Measurements from ENCODE around the gene RPS26. TPM values are rescaled to one million over a fixed set of nuclear protein-coding genes. Genes with fewer than 3 reads are reported as not detected.

RPS26 gene
- total RNA-seq, 4 donors from 2014 or later, result 564 to 1,937 (median 779) TPM

DNA sequence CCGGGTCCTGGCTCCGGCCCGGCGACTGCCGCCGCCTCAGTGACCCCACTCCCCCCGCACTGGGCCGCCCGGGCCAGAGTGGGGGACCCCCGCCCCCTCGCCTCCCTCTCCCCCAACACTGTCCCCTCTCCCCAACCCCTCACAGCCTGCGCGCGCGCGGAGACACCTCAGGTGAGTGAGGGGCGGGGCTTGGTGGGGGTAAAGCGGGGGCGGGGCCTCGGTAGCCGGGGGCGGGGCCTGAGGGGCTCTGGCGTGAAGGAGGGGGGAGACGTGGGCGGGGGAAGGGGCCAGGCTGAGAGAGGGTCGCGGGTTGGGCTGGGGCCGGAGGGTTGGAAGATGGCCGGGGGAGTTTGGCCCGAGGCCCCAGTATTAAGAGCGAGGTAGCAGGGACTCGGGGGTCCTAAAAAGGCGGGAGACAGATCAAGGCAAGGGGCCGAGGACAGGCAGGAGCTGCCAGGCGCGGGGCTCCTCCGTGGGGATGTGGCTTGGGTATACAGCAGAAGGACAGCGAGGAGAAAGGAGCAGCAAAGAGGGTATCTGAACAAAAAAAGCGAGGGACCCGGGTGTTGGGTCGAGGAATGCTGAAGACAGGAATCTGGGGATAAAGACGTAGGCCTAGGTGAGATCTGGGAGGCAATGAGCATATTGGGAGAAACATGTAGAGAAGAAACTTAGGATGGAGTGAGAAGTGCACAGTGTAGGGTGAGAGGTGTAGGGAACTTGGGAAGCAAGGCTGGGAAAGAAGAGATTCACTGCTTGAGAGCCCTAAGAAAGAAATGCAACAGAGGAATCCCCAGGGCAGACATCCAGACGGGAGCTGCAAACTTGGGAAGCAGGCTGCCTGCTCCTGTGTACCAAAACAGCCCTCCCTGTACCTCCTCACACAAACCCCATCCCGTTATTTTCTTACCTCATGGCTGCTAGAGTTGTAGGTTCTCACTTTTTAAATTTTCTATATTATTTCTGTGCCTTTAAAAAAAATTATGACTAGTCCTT, 33.9 kb upstream of the RPS26 start:
- H3K4me1 ChIP-seq, result peaks cover 0 to 22% (median 0%) of the 10 kb centered on the region in 4 donors

GRCh38 chr12:56010111-56010570, 31.6 kb upstream of the RPS26 start:
- H3K27me3 ChIP-seq, result no peaks in the 10 kb centered on the region
- no peaks in the 10 kb centered on the region for H3K36me3 ChIP-seq
- H3K27ac ChIP-seq, result peak overlapping the region in 2 of 4 donors; percentile 30 to 63
- DNase-seq, result peak in 1 of 3 donors; percentile 58
- peaks cover 0 to 40% (median 0%) of the 10 kb centered on the region in 4 donors for H3K4me1 ChIP-seq
- TF ChIP-seq POLR2A (IDR thresholded peaks at IDR 0.05), result no peak
- no peak for TF ChIP-seq CTCF (IDR thresholded peaks at IDR 0.05)
- no peaks in the 10 kb centered on the region for H3K9me3 ChIP-seq
- H3K4me3 ChIP-seq, result no peak overlapping the region

More for the DNA sequence above, 33.9 kb upstream of the RPS26 start:
- Histone ChIP-seq H3K27ac (peak overlapping the region; percentile 85 to 94 (median 91)), H3K4me3 (peak overlapping the region; percentile 84 to 94 (median 88)), H3K36me3 (peaks cover 0 to 9% (median 0%) of the 10 kb centered on the region in 3 donors), H3K27me3 (no peaks in the 10 kb centered on the region), H3K9me3 (no peaks in the 10 kb centered on the region)
- DNase-seq, result peak; percentile 79 to 85 (median 79)
- TF ChIP-seq CTCF (IDR thresholded peaks at IDR 0.05) (no peak), POLR2A (IDR thresholded peaks at IDR 0.05) (no peak)

DNA sequence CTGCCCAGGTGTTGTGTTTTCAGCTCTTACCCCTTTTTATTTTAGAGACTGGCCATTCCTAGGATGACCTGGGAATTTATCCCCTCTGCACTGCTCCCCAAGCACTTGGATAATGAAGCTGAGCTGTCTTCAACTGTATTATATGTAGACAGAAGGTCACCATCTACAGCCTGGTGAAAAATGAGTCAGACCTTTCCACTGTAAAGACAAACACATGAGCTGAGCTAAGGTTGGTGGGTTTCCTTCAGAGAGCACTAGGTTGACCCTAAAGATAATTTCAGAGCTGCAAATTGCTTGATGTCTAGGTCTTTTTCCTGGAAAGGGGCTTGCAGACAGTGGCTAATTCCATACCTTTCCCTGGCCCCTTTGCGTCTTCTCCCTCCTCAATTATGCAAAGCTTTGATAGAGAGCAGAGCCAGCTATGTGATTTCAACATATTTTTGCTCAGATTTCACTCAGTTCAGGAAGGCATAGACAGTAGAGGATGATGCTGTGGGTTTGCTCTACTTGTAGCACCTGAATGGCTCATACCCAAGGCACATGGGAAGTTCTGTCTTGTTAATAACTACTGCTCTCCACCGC, 30.1 kb upstream of the RPS26 start:
- peaks cover 0 to 43% (median 0%) of the 10 kb centered on the region in 4 donors for H3K4me1 ChIP-seq

GRCh38 chr12:56013482-56013881, 28.2 kb upstream of the RPS26 start:
- Histone ChIP-seq H3K27ac (peak overlapping the region in 2 of 4 donors; percentile 10 to 35), H3K9me3 (no peaks in the 10 kb centered on the region), H3K36me3 (no peaks in the 10 kb centered on the region), H3K4me3 (no peak overlapping the region), H3K27me3 (no peaks in the 10 kb centered on the region), H3K4me1 (peaks cover 0 to 32% (median 0%) of the 10 kb centered on the region in 4 donors)
- TF ChIP-seq CTCF (IDR thresholded peaks at IDR 0.05) (no peak), POLR2A (IDR thresholded peaks at IDR 0.05) (no peak)
- DNase-seq, result no peak

More for the DNA sequence above, 30.1 kb upstream of the RPS26 start:
- DNase-seq, result no peak
- no peaks in the 10 kb centered on the region for H3K27me3 ChIP-seq
- no peak overlapping the region for H3K27ac ChIP-seq
- H3K4me3 ChIP-seq, result no peak overlapping the region
- TF ChIP-seq CTCF (IDR thresholded peaks at IDR 0.05) (no peak), POLR2A (IDR thresholded peaks at IDR 0.05) (no peak)
- no peaks in the 10 kb centered on the region for H3K36me3 ChIP-seq
- no peaks in the 10 kb centered on the region for H3K9me3 ChIP-seq

DNA sequence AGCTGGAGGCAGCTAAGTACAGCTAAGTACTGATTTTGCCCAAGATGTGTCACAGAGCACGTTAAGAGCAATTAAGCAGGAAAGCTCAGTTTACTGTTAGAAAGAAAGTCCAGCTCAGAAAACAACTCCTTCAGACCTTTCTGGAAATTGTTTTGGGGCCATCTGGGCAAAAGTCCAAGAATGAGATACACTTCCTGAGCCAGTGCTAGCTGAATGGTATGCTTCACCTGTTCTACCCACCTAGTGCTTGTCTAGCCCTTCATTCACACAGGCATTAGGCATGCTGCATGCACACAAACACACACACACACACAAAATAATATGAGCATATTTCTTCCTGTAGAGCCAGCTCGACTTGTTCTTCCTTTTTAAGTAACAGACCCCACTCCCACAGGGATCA, 27.5 kb upstream of the RPS26 start:
- Histone ChIP-seq H3K4me3 (no peak overlapping the region), H3K27ac (no peak overlapping the region), H3K9me3 (no peaks in the 10 kb centered on the region), H3K4me1 (peaks cover 0 to 31% (median 0%) of the 10 kb centered on the region in 4 donors), H3K27me3 (no peaks in the 10 kb centered on the region), H3K36me3 (no peaks in the 10 kb centered on the region)
- DNase-seq, result no peak
- TF ChIP-seq CTCF (IDR thresholded peaks at IDR 0.05) (no peak), POLR2A (IDR thresholded peaks at IDR 0.05) (no peak)

Data from Peyer's patch (tissue), 4 donors.